ENCODE data around the gene KDM5C. TPM values are rescaled to one million over a fixed set of nuclear protein-coding genes. Genes with fewer than 3 reads are reported as not detected.

KDM5C gene
- total RNA-seq, 4 donors from 2014 or later, result 99.7 to 178 (median 114) TPM

DNA sequence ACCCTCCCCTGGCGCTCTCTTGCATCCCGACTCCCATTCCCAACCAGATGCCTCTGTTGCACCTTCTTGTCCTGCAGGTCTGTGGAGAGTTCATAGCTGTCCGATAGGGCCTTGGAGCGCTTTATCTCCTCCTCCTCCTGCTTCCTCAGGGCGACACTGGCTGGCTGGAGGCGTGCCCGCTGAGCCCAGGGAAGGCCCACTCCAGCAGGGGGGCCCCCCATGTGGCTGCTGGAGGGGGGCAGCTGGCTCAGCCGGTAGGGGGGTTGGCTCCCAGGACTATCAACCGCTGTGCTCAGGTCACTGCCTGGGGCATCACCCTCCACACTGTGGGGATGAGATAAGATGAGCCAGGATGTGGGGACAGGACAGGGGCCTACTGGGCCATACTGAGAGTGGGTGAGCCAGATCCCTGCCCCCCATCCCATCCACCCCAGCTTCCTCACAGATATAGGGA is 30.8 kb upstream of the KDM5C start:
- no peaks in the 10 kb centered on the region for H3K4me1 ChIP-seq

DNA sequence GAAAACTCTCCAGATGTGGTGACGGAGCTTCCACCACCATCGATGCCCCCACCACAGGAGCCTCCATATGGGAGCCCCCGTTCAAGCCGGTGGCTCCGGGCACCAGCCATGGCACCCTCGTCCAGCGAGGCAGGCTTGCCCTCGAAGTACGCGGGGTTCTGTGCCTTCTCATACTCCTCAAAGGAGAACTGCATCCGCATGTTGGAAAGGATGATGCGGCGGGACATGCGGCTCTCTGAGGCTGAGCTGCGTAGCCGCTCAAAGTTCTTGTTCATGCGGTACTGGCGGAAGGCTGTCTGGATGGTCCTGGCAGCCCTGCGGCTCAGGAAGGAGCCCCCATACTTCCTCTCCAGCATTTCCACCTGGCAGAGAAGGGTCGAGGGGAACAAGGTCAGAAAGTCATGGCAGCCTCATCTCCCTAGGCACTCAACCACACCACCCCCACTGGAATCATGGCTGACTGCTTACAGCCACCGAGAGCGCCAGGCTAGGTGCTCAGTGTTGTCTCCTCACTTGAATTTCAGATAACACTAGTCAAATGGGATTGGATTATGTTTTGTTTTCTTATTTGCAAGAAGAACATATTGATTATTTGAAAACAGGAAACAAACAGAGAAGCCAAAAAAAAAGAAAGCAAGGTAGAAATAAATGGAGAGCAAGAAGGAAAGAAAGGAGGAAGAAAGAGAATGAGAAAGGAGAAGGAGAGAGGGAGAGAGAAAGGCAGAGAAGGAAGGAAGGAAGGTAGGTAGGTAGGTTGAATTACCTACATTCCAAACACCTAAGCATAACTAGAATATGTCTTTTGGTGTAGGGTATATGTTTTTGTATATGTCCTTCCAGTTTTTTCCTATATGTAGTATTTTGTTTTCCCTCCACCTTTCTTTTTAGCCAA is 29.8 kb upstream of the KDM5C start:
- 71 to 97% methylated on average over 4 to 6 of the region's 22 CpGs for WGBS, 2 donors
- Histone ChIP-seq H3K36me3 (no peaks in the 10 kb centered on the region), H3K27me3 (no peaks in the 10 kb centered on the region), H3K27ac (no peak overlapping the region), H3K4me1 (no peaks in the 10 kb centered on the region), H3K9me3 (no peaks in the 10 kb centered on the region), H3K4me3 (replicated peaks in 1 of 3) (no peak overlapping the region)
- no peak for TF ChIP-seq POLR2A (IDR thresholded peaks at IDR 0.05)
- no peak for TF ChIP-seq CTCF (IDR thresholded peaks at IDR 0.05)
- DNase-seq, result no peak
- intact Hi-C loops (cut with DNase I), result no loop called here

More for the DNA sequence above, 30.8 kb upstream of the KDM5C start:
- 88 to 90% methylated on average over 5 to 7 of the region's 9 CpGs for WGBS, 2 donors
- no peak overlapping the region for H3K27ac ChIP-seq
- no peaks in the 10 kb centered on the region for H3K36me3 ChIP-seq
- intact Hi-C loops (cut with DNase I), result no loop called here
- DNase-seq, result no peak
- no peak overlapping the region for H3K4me3 ChIP-seq (replicated peaks in 1 of 3)
- no peaks in the 10 kb centered on the region for H3K27me3 ChIP-seq
- no peaks in the 10 kb centered on the region for H3K9me3 ChIP-seq
- no peak for TF ChIP-seq POLR2A (IDR thresholded peaks at IDR 0.05)
- TF ChIP-seq CTCF (IDR thresholded peaks at IDR 0.05), result no peak

DNA sequence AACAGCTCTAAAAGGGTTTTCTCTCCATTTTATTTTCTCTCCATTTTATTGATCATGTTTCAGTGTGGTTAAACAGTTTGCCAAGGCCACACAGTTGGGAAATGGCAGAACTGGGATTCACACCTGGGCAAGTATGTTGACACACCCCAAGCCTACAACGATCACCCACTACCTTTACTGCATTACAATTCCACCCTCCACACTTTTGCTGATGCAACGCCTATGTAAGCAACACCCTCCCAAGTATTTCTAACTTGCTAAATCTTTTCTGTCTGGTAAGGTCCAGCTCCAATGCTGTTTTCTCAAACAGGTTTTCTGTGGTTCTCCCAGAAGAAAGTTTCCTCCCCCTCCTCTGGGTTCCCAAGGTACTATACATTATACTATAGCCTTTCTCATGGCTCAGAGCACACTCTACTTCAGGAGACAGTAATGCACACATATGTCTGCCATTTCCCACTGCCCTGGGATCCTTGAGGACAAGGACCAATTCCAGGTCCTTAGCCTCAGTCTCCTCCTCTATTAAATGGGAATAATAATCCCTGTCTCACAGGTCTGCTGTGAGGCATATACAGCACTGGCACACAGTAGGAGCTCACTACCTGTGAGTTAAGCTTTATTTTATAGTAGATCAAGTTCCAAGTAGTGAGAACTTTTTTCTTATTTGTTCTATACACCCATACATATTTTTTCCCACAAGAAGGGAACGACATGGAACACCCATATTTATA is 28.4 kb upstream of the KDM5C start:
- H3K9me3 ChIP-seq, result no peaks in the 10 kb centered on the region
- no peaks in the 10 kb centered on the region for H3K27me3 ChIP-seq
- TF ChIP-seq CTCF (IDR thresholded peaks at IDR 0.05), result no peak
- no peak for TF ChIP-seq POLR2A (IDR thresholded peaks at IDR 0.05)
- 91 to 93% methylated on average over 3 of the region's 3 CpGs for WGBS, 2 donors
- H3K4me3 ChIP-seq (replicated peaks in 1 of 3), result no peak overlapping the region
- H3K27ac ChIP-seq, result no peak overlapping the region
- H3K4me1 ChIP-seq, result no peaks in the 10 kb centered on the region
- no peaks in the 10 kb centered on the region for H3K36me3 ChIP-seq
- intact Hi-C loops (cut with DNase I), result no loop called here
- DNase-seq, result no peak

GRCh38 chrX:53251307-53251706 is 26.3 kb upstream of the KDM5C start:
- Histone ChIP-seq H3K9me3 (no peaks in the 10 kb centered on the region), H3K36me3 (no peaks in the 10 kb centered on the region), H3K4me3 (replicated peaks in 1 of 3) (no peak overlapping the region), H3K27me3 (no peaks in the 10 kb centered on the region), H3K27ac (no peak overlapping the region), H3K4me1 (no peaks in the 10 kb centered on the region)
- no peak for DNase-seq
- 81 to 94% methylated on average over 2 of the region's 2 CpGs for WGBS, 2 donors
- TF ChIP-seq POLR2A (IDR thresholded peaks at IDR 0.05) (no peak), CTCF (IDR thresholded peaks at IDR 0.05) (no peak)
- intact Hi-C loops (cut with DNase I), result no loop called here

- H3K4me3 ChIP-seq (replicated peaks in 1 of 3), result no peak overlapping the region
- 94% methylated on average over 7 of the region's 19 CpGs; no CpG with 5 or more reads in 1 of the 2 donors for WGBS, 2 donors
- no peaks in the 10 kb centered on the region for H3K4me1 ChIP-seq
- H3K9me3 ChIP-seq, result no peaks in the 10 kb centered on the region
- DNase-seq, result no peak
- no peak overlapping the region for H3K27ac ChIP-seq
- intact Hi-C loops (cut with DNase I), result no loop called here
- no peaks in the 10 kb centered on the region for H3K36me3 ChIP-seq
- no peaks in the 10 kb centered on the region for H3K27me3 ChIP-seq
- TF ChIP-seq POLR2A (IDR thresholded peaks at IDR 0.05), result no peak
- TF ChIP-seq CTCF (IDR thresholded peaks at IDR 0.05), result no peak
These were observed 25.5 kb upstream of the KDM5C start for GRCh38 chrX:53250556-53250955.

Data from thyroid gland (tissue), 4 donors.